ENCODE data around the gene GPR6. TPM values are rescaled to one million over a fixed set of nuclear protein-coding genes. Genes with fewer than 3 reads are reported as not detected.

Gene GPR6
- total and polyA plus RNA-seq, 5 donors = not detected

DNA sequence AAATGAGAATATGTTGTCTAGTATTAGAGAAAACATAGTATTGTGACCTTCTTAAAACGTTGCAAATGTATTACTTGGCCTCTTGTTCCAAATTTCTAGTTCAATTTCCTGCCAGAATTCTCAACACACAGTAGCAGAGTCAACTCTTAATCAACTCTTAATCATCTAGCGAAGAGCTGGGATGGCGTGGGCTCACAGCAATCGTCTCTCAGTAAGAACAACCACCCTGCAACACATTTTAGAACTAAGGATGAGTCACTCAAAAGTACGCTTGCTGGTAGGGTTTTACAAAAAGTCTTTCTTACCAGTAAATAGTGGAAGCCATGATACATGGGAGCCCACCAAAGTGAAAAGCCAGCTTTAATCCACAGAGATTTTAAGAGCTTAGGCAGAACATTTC is 24.6 kb downstream of the GPR6 start:
- DNase-seq (no peak), ATAC-seq (no peak)
- intact Hi-C loops (cut with DNase I) = no loop called here
- no peaks in the 10 kb centered on the region for H3K9me3 ChIP-seq (ENCODE audit: control insufficient read depth, low read length)
- H3K4me1 ChIP-seq (ENCODE audit: control insufficient read depth, insufficient read depth, low read length) = no peaks in the 10 kb centered on the region
- H3K27me3 ChIP-seq (ENCODE audit: control insufficient read depth, insufficient read depth) = no peaks in the 10 kb centered on the region
- 70% methylated on average over 5 of the region's 5 CpGs for WGBS
- no peak overlapping the region for H3K4me3 ChIP-seq (ENCODE audit: low read length)
- no peak overlapping the region for H3K27ac ChIP-seq (ENCODE audit: low read length)

DNA sequence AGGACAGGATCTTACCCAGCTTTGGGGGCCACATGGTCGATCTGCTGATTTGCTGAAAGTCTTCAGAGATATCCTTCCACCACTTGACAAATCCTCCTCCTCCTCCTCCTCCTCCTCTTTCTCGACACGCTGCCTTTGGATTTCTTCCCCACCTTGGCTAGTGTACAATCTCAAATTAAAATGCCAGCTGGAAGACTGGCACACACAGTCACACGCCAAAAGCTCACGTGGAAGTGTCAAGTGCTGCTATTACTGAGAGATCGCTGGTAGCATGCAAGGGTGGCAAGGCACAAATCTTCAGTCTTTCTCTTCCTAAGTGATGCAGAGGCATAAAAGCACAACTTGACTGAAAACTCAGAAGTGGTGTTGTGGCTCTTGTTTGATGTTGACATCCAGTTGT is 35.3 kb downstream of the GPR6 start:
- H3K27me3 ChIP-seq (ENCODE audit: control insufficient read depth, insufficient read depth) = no peaks in the 10 kb centered on the region
- no peaks in the 10 kb centered on the region for H3K9me3 ChIP-seq (ENCODE audit: control insufficient read depth, low read length)
- DNase-seq (no peak), ATAC-seq (no peak)
- H3K27ac ChIP-seq (ENCODE audit: low read length) = no peak overlapping the region
- intact Hi-C loops (cut with DNase I) = no loop called here
- WGBS = 55% methylated on average over 6 of the region's 6 CpGs
- no peak overlapping the region for H3K4me3 ChIP-seq (ENCODE audit: low read length)
- H3K4me1 ChIP-seq (ENCODE audit: control insufficient read depth, insufficient read depth, low read length) = no peaks in the 10 kb centered on the region

DNA sequence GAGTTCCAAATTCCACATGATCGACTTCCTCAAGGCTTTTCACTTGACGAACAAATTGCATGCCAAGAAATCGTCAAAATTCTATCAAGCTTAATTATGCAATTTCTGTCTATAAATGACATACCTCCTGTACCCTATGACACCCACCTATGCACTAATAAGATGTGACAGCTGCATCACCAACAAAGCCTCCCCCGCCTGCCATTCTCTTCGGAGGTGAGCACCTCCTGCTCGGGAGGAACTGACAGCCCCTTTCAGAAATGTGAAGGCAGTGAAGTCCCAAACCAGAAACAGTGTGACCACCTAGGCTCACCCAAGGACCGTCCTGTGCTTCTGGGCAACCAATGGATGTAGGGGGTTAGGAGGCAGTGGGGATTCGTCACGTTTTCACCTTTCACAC is 37.1 kb downstream of the GPR6 start:
- Histone ChIP-seq H3K4me3 (ENCODE audit: low read length) (no peak overlapping the region), H3K4me1 (ENCODE audit: control insufficient read depth, insufficient read depth, low read length) (no peaks in the 10 kb centered on the region), H3K27ac (ENCODE audit: low read length) (no peak overlapping the region), H3K9me3 (ENCODE audit: control insufficient read depth, low read length) (no peaks in the 10 kb centered on the region), H3K27me3 (ENCODE audit: control insufficient read depth, insufficient read depth) (no peaks in the 10 kb centered on the region)
- intact Hi-C loops (cut with DNase I) = no loop called here
- 87% methylated on average over 9 of the region's 9 CpGs for WGBS
- DNase-seq = no peak
- no peak for ATAC-seq

DNA sequence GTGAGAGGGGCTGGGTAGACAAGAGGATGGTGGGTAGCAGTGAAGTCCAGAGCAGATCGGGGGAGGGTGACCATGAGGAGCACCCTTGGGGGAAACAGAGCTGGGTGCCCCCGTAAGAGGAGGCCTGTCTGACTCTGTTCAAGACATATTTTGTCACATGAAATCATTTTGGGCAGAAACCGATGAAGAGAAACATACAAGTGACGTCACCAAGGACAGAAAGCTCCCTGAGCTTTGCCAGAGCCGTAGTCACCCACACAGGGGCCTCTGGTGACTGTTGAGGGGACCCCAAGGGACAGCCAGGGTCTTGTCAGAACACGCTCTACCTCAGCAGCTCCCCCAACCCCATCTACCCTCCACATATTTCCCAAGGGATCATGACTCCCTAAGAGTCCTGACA is 39.2 kb downstream of the GPR6 start:
- no peaks in the 10 kb centered on the region for H3K9me3 ChIP-seq (ENCODE audit: control insufficient read depth, low read length)
- 75% methylated on average over 6 of the region's 6 CpGs for WGBS
- DNase-seq (no peak), ATAC-seq (no peak)
- H3K4me3 ChIP-seq (ENCODE audit: low read length) = no peak overlapping the region
- H3K27me3 ChIP-seq (ENCODE audit: control insufficient read depth, insufficient read depth) = no peaks in the 10 kb centered on the region
- no peaks in the 10 kb centered on the region for H3K4me1 ChIP-seq (ENCODE audit: control insufficient read depth, insufficient read depth, low read length)
- intact Hi-C loops (cut with DNase I) = no loop called here
- H3K27ac ChIP-seq (ENCODE audit: low read length) = no peak overlapping the region

DNA sequence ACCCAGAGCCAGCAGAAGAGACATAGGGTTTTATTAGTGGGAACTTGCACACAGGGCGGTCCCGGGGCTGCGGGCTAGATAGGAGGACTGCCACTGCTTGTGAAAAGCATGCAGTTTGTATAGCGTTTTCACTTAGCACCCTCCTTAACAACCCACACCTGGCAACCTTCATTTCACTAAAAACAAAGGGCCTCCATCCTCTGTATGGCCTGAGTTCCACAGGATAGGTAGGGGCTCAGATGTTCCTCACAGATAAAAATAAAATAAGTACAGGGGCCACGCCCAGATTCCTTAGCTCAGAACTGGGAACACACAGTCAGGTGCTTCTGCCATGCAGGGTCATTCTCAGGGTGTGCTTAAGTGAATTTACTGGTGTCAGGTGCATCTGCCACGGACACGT is 39.8 kb downstream of the GPR6 start:
- ATAC-seq = no peak
- H3K9me3 ChIP-seq (ENCODE audit: control insufficient read depth, low read length) = no peaks in the 10 kb centered on the region
- DNase-seq = no peak
- H3K27ac ChIP-seq (ENCODE audit: low read length) = no peak overlapping the region
- 68% methylated on average over 7 of the region's 7 CpGs for WGBS
- intact Hi-C loops (cut with DNase I) = no loop called here
- no peaks in the 10 kb centered on the region for H3K27me3 ChIP-seq (ENCODE audit: control insufficient read depth, insufficient read depth)
- no peaks in the 10 kb centered on the region for H3K4me1 ChIP-seq (ENCODE audit: control insufficient read depth, insufficient read depth, low read length)
- no peak overlapping the region for H3K4me3 ChIP-seq (ENCODE audit: low read length)

DNA sequence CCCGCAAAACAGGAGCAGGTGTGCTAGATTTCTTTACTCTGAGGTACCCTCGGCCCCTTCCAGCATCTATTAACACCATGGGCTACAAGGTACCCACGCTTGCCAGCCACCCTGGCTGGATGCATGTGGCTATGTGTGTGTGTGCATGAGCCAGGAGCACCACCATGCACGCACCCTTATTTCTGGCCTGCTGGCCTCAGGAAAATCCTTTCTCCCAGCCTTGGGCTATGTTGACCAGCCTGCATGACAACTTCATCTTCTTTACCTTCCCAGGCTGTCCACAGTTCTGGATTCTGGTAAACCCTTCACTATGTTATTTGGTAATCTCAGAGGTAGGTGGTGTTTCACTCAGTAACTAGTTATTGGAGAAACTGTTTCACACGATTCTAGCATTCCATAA is 40.4 kb downstream of the GPR6 start:
- ATAC-seq (no peak), DNase-seq (no peak)
- intact Hi-C loops (cut with DNase I) = no loop called here
- Histone ChIP-seq H3K27ac (ENCODE audit: low read length) (no peak overlapping the region), H3K4me1 (ENCODE audit: control insufficient read depth, insufficient read depth, low read length) (no peaks in the 10 kb centered on the region), H3K27me3 (ENCODE audit: control insufficient read depth, insufficient read depth) (no peaks in the 10 kb centered on the region), H3K4me3 (ENCODE audit: low read length) (no peak overlapping the region), H3K9me3 (ENCODE audit: control insufficient read depth, low read length) (no peaks in the 10 kb centered on the region)
- WGBS = 78% methylated on average over 5 of the region's 5 CpGs

DNA sequence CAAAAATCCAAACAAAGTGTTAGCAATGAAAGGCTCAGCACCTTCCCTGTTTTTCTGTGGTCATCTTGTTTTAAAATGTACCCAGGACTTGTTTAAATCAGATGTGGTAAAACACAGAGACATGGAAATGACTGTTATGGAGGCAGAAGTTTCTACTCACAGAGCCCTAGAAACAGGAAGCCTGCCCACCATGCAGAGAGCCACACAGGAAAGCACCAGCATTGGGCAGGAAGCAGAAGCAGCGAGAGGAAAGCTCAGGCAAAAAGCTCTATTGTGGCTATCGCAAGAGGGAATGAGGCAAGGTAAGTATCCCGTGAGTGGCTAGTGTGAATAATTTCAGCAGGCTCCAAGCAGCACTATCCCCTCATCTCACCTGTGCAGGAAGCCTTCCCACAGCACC is 42.8 kb downstream of the GPR6 start:
- ATAC-seq = no peak
- Histone ChIP-seq H3K4me1 (ENCODE audit: control insufficient read depth, insufficient read depth, low read length) (no peaks in the 10 kb centered on the region), H3K4me3 (ENCODE audit: low read length) (no peak overlapping the region), H3K27ac (ENCODE audit: low read length) (no peak overlapping the region), H3K9me3 (ENCODE audit: control insufficient read depth, low read length) (no peaks in the 10 kb centered on the region), H3K27me3 (ENCODE audit: control insufficient read depth, insufficient read depth) (no peaks in the 10 kb centered on the region)
- intact Hi-C loops (cut with DNase I) = no loop called here
- no peak for DNase-seq
- WGBS = 58% methylated on average over 3 of the region's 3 CpGs

DNA sequence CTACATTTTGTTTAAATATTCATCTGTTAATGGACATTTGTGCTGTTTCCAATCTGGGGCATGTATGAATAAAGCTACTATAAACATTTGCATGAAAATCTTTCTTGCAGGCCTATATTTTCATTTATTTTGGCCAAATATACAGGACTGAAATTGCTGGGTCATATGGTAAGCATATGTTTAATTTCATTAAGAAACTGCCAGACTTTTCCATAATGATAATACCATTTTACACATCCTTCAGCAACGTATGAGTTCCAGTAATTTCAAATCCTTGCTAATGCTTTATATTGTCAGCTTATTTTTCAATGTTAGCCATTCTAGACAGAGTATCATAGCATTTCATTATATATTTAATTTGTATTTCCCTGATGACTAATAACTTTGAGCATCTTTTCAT is 51.0 kb downstream of the GPR6 start:
- DNase-seq = no peak
- no peaks in the 10 kb centered on the region for H3K27me3 ChIP-seq (ENCODE audit: control insufficient read depth, insufficient read depth)
- WGBS = 43% methylated on average over 1 of the region's 1 CpG
- no peaks in the 10 kb centered on the region for H3K4me1 ChIP-seq (ENCODE audit: control insufficient read depth, insufficient read depth, low read length)
- H3K9me3 ChIP-seq (ENCODE audit: control insufficient read depth, low read length) = no peaks in the 10 kb centered on the region
- intact Hi-C loops (cut with DNase I) = no loop called here
- no peak overlapping the region for H3K27ac ChIP-seq (ENCODE audit: low read length)
- no peak for ATAC-seq
- H3K4me3 ChIP-seq (ENCODE audit: low read length) = no peak overlapping the region

Other genes with a start within 250 kb of the GPR6 start
- gene WASF1, start 201.4 kb downstream of the GPR6 start, total RNA-seq = 1 to 10 TPM; 1.5 to 3.6 (median 2.3) TPM
- 2.0 TPM for gene WASF1, start 201.4 kb downstream of the GPR6 start, polyA plus RNA-seq
- gene CDC40, start 202.1 kb downstream of the GPR6 start, total RNA-seq = 10 to 100 TPM; 13.6 to 19.1 (median 15.4) TPM
- gene CDC40, start 202.1 kb downstream of the GPR6 start, polyA plus RNA-seq = 8.1 TPM

Measured in right cardiac atrium (tissue), 5 donors.